ENCODE results near the gene SLC35G1.

SLC35G1 gene

DNA sequence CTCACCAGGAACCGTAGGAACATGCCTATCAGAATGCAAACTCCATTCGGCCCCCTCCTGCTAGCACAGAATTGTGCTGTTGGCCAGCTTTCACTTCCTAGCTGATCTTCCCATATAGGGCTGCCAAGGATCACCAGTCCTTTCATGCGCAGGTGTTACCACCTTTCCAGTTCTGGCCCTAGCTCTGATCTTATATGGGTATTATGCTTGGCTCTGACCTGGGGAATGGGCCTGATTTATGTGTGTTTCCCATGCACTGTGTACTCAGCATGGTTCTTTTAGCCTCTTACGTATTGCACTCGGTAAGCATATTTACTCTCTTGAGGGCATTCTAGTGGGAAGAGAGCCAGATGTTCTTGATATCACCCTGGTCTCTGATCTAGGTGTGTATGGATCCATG, 11.1 kb downstream of the SLC35G1 start:
- in situ Hi-C loops (cut with MboI; ENCODE audit: low sequenced_read_pairs, unreplicated experiment), result loop anchor here (25.0 kb wide), 2 partner anchors 407 to 532 kb away; no protein-coding TSS in a partner anchor
- DNase-seq (ENCODE audit: low spot score), result no peak
- TF ChIP-seq, protein P1, sequence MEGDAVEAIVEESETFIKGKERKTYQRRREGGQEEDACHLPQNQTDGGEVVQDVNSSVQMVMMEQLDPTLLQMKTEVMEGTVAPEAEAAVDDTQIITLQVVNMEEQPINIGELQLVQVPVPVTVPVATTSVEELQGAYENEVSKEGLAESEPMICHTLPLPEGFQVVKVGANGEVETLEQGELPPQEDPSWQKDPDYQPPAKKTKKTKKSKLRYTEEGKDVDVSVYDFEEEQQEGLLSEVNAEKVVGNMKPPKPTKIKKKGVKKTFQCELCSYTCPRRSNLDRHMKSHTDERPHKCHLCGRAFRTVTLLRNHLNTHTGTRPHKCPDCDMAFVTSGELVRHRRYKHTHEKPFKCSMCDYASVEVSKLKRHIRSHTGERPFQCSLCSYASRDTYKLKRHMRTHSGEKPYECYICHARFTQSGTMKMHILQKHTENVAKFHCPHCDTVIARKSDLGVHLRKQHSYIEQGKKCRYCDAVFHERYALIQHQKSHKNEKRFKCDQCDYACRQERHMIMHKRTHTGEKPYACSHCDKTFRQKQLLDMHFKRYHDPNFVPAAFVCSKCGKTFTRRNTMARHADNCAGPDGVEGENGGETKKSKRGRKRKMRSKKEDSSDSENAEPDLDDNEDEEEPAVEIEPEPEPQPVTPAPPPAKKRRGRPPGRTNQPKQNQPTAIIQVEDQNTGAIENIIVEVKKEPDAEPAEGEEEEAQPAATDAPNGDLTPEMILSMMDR (IDR thresholded peaks at IDR 0.05; ENCODE audit: borderline replicate concordance, control extremely low read depth, extremely low read depth, insufficient read depth, missing control alignments), result no peak

DNA sequence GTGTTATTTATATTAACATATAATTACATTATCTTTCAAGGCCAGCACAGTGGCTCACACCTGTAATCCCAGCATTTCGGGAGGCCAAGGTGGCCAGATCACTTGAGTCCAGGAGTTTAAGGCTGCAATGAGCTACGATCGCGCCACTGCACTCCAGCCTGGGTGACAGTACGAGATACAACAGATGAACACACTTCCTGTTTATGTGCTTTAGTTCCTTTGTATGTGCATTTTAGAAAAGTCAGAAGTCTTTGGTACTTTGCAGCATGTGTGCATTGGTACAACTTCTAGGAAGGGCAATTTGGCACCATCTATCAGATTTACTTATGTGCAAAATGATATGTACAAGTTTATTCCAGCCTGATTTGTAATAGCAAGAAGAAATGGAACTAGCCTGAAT, 13.3 kb downstream of the SLC35G1 start:
- TF ChIP-seq, protein P1 (IDR thresholded peaks at IDR 0.05; ENCODE audit: borderline replicate concordance, control extremely low read depth, extremely low read depth, insufficient read depth, missing control alignments), result no peak
- DNase-seq (ENCODE audit: low spot score), result no peak
- in situ Hi-C loops (cut with MboI; ENCODE audit: low sequenced_read_pairs, unreplicated experiment), result loop anchor here (25.0 kb wide), 2 partner anchors 405 to 530 kb away; no protein-coding TSS in a partner anchor

DNA sequence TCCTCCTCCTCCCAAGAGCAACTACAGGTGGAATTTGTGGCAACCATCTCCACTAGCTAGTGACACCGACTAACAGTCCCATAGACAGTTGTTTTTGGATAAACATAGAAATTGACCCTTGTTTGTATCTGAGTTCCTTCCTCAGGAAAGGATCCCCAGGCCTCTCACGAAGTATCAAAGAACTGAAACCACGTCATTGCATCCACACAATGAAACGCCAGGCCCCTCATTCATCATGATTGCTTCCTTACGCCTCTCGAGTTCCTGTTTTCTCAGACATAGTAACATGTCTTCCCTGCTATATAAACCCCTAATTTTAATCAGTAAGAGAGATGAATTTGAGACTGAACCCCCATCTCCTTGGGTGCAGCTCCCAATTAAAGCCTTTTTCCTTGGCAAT, 18.1 kb downstream of the SLC35G1 start:
- in situ Hi-C loops (cut with MboI; ENCODE audit: low sequenced_read_pairs, unreplicated experiment), result loop anchor here (25.0 kb wide), 2 partner anchors 400 to 525 kb away; no protein-coding TSS in a partner anchor
- TF ChIP-seq, protein P1 (IDR thresholded peaks at IDR 0.05; ENCODE audit: borderline replicate concordance, control extremely low read depth, extremely low read depth, insufficient read depth, missing control alignments), result no peak
- DNase-seq (ENCODE audit: low spot score), result no peak

- TF ChIP-seq, protein P1 (IDR thresholded peaks at IDR 0.05; ENCODE audit: borderline replicate concordance, control extremely low read depth, extremely low read depth, insufficient read depth, missing control alignments), result no peak
- DNase-seq (ENCODE audit: low spot score), result no peak
Measured at GRCh38 chr10:93912444-93912843, 18.7 kb downstream of the SLC35G1 start.

GRCh38 chr10:93913706-93914105, 19.9 kb downstream of the SLC35G1 start:
- no peak for DNase-seq (ENCODE audit: low spot score)
- in situ Hi-C loops (cut with MboI; ENCODE audit: low sequenced_read_pairs, unreplicated experiment), result loop anchor here (25.0 kb wide), 2 partner anchors 399 to 524 kb away; no protein-coding TSS in a partner anchor

More at GRCh38 chr10:93912444-93912843, 18.7 kb downstream of the SLC35G1 start:
- in situ Hi-C loops (cut with MboI; ENCODE audit: low sequenced_read_pairs, unreplicated experiment), result loop anchor here (25.0 kb wide), 2 partner anchors 400 to 525 kb away; no protein-coding TSS in a partner anchor

GRCh38 chr10:93915598-93915997, 21.8 kb downstream of the SLC35G1 start:
- DNase-seq (ENCODE audit: low spot score), result no peak
- in situ Hi-C loops (cut with MboI; ENCODE audit: low sequenced_read_pairs, unreplicated experiment), result loop anchor here (25.0 kb wide), 2 partner anchors 397 to 522 kb away; no protein-coding TSS in a partner anchor
- TF ChIP-seq, protein P1 (IDR thresholded peaks at IDR 0.05; ENCODE audit: borderline replicate concordance, control extremely low read depth, extremely low read depth, insufficient read depth, missing control alignments), result no peak

More at GRCh38 chr10:93913706-93914105, 19.9 kb downstream of the SLC35G1 start:
- TF ChIP-seq, protein P1 (IDR thresholded peaks at IDR 0.05; ENCODE audit: borderline replicate concordance, control extremely low read depth, extremely low read depth, insufficient read depth, missing control alignments), result no peak

All from GM13976 (cell line).